Thyroid gland (tissue), 4 donors: ENCODE measurements around the gene ARNT2. TPM values are rescaled to one million over a fixed set of nuclear protein-coding genes. Genes with fewer than 3 reads are reported as not detected.

ENCODE experiments used
- DNase-seq, 2 donors: peaks; one replicate each; pipeline ENCODE4 v3.0.0-alpha.2; 2019
- H3K27ac ChIP-seq, 3 donors: fragments of 200-600 bp; sonication (generic); 1 replicate in 2 of 3; 2 replicates in 1 of 3; pipeline ENCODE4 v1.5.1; 2016 to 2019; ENCODE audit warnings: mild to moderate bottlenecking in 1 of 3, moderate library complexity in 1 of 3
- H3K27me3 ChIP-seq: fragments of 200-600 bp; sonication (generic); one replicate; pipeline ENCODE4 v1.5.1; 2019
- H3K36me3 ChIP-seq, 2 donors: fragments of 200-600 bp; sonication (generic); one replicate each; pipeline ENCODE4 v1.5.1; 2016 to 2019
- H3K4me1 ChIP-seq, 2 donors: fragments of 200-600 bp; sonication (generic); one replicate each; pipeline ENCODE4 v1.5.1; 2017 to 2019
- H3K4me3 ChIP-seq, 3 donors: fragments of 200-600 bp; sonication (generic); replicated peaks in 1 of 3; 1 replicate in 2 of 3; 2 replicates in 1 of 3; pipeline ENCODE4 v1.5.1; 2016; ENCODE audit warnings: mild to moderate bottlenecking in 1 of 3
- H3K9me3 ChIP-seq: fragments of 200-600 bp; sonication (generic); one replicate; pipeline ENCODE4 v1.5.1; 2017
- POLR2A ChIP-seq, 2 donors: fragments of 450-650 bp; IDR thresholded peaks; one replicate each; pipeline ENCODE4 v1.6.1; 2017; ENCODE audit warnings: antibody characterized with exemption in 2 of 2, mild to moderate bottlenecking in 2 of 2, moderate library complexity in 1 of 2
- WGBS, 2 donors: methylation state at CpG; one replicate each; pipeline ENCODE4 v1.1.5; 2017; 5-methylcytosine and 5-hydroxymethylcytosine counted together
- intact Hi-C: fragments of 100-400 bp; cut with DNase I; formaldehyde crosslinking; loops from one replicate; pipeline ENCODE4 v1.15.1; 2023
- total RNA-seq, 4 donors: library from RNA; depleted of rRNA; stranded (reverse); fragments of >200 nt; gene quantifications; one replicate each; pipeline ENCODE4 v1.2.3, GENCODE V29; 2016
- TF ChIP-seq, protein P1 (sequence below), 6 experiments: fragments of 200-600 bp in 3 of 6; fragments of 450-650 bp in 3 of 6; sonication (generic) in 3 of 6; IDR thresholded peaks; one replicate each; pipeline ENCODE4 v1.5.1; 2016 to 2019; ENCODE audit warnings: antibody characterized with exemption in 6 of 6, mild to moderate bottlenecking in 2 of 6, inconsistent platforms in 1 of 6, moderate library complexity in 1 of 6

Gene ARNT2
- total RNA-seq, 4 donors from 2014 or later = 9.4 to 19.1 (median 13.8) TPM

DNA sequence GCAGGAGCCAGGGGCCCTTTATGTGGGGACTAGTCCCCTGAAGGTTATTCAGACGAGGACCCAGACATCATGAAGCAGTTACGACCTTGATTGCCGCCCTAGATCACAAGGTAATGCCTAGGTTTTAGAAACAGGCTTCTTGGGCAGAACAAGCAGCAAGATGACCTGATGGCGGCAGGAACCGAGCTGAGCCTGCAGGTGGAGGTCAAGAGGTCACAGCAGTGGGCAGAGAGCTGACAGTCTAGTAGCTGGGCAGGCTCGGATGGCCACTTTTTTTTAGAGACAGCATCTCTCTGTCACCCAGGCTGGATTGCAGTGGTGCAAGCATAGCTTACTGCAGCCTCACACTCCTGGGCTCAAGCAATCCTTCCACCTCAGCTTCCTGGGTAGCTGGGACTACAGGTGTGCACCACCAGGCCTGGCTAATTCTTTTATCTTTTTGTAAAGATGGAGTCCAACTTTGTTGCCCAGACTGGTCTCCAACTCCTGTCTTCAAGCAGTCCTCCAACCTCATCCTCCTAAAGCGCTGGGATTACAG is 207.4 kb downstream of the ARNT2 start:
- Histone ChIP-seq H3K27ac (no peak overlapping the region), H3K36me3 (no peaks in the 10 kb centered on the region), H3K4me1 (peaks cover 16 to 31% of the 10 kb centered on the region in 2 donors), H3K27me3 (no peaks in the 10 kb centered on the region), H3K9me3 (no peaks in the 10 kb centered on the region), H3K4me3 (no peak overlapping the region)
- WGBS, 2 donors = 92 to 96% methylated on average over 6 to 7 of the region's 7 CpGs
- intact Hi-C loops = no loop called here
- DNase-seq = no peak
- no peak for TF ChIP-seq POLR2A (IDR thresholded peaks at IDR 0.05)
- TF ChIP-seq, protein P1, sequence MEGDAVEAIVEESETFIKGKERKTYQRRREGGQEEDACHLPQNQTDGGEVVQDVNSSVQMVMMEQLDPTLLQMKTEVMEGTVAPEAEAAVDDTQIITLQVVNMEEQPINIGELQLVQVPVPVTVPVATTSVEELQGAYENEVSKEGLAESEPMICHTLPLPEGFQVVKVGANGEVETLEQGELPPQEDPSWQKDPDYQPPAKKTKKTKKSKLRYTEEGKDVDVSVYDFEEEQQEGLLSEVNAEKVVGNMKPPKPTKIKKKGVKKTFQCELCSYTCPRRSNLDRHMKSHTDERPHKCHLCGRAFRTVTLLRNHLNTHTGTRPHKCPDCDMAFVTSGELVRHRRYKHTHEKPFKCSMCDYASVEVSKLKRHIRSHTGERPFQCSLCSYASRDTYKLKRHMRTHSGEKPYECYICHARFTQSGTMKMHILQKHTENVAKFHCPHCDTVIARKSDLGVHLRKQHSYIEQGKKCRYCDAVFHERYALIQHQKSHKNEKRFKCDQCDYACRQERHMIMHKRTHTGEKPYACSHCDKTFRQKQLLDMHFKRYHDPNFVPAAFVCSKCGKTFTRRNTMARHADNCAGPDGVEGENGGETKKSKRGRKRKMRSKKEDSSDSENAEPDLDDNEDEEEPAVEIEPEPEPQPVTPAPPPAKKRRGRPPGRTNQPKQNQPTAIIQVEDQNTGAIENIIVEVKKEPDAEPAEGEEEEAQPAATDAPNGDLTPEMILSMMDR (IDR thresholded peaks at IDR 0.05) = no peak

DNA sequence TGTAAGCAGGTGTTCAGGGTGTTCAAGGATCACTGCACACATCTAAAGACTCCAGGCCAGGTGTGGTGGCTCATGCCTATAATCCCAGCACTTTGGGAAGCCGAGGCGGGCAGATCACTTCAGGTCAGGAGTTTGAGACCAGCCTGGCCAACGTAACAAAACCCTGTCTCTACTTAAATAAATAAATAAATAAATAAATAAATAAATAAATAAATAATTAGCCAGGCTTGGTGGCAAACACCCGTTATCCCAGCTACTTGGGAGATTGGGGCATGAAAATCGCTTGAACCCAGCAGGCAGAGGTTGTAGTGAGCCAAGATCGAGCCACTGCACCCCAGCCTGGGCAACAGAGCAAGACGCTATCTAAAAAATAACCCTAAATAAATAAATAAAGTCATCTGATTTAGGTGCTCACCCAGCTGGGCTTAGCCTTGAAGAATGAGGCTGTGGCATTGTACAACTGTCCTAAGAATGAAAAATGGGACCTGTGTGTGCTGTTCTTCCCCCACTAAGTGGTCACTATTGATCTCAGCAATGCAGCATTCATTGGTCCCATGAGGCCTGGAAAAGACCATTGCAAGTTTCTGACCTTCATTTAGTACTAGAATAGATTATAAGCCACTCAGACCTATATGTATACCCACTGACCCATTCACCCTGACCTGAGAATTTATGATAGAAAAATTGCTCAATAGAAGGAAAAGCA is 208.1 kb downstream of the ARNT2 start:
- Histone ChIP-seq H3K9me3 (no peaks in the 10 kb centered on the region), H3K4me3 (no peak overlapping the region), H3K36me3 (no peaks in the 10 kb centered on the region), H3K4me1 (peaks cover 16 to 30% of the 10 kb centered on the region in 2 donors), H3K27me3 (no peaks in the 10 kb centered on the region), H3K27ac (no peak overlapping the region)
- 78 to 93% methylated on average over 7 of the region's 7 CpGs for WGBS, 2 donors
- intact Hi-C loops = no loop called here
- DNase-seq = no peak
- TF ChIP-seq, protein P1 (IDR thresholded peaks at IDR 0.05) = no peak
- TF ChIP-seq POLR2A (IDR thresholded peaks at IDR 0.05) = no peak

DNA sequence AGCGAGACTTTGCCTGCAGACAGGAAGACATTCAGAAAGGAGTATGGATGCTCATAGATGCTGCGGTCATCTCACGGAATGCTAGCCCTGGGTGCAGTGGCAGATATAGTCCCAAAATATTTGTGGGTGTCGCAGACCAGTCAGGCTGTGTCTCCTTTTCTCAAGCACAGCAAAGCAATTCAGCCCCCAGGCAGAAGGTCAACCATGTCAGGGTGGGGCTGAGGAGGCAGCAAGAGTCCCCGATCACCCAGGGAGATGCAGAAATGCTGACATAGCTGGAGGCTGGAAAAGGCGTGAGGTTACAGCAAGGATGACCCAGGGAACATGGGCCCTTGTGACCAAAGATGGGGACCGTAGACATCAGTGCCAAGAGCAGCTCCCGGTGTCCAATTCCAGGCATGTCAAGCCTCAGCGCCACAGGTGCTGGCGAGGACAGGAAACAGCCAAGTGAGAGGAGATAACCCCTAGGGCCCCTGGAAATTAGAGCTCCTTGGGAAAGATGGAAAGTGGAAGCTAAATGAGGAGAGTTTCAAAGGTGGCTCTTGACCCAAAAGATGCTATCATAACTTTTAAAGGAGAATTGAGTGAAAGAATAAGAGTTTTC is 209.7 kb downstream of the ARNT2 start:
- no peak for DNase-seq
- Histone ChIP-seq H3K4me3 (no peak overlapping the region), H3K9me3 (no peaks in the 10 kb centered on the region), H3K27ac (no peak overlapping the region), H3K4me1 (peaks cover 16 to 23% of the 10 kb centered on the region in 2 donors), H3K27me3 (no peaks in the 10 kb centered on the region), H3K36me3 (no peaks in the 10 kb centered on the region)
- intact Hi-C loops = no loop called here
- no peak for TF ChIP-seq POLR2A (IDR thresholded peaks at IDR 0.05)
- 86 to 88% methylated on average over 10 of the region's 10 CpGs for WGBS, 2 donors

DNA sequence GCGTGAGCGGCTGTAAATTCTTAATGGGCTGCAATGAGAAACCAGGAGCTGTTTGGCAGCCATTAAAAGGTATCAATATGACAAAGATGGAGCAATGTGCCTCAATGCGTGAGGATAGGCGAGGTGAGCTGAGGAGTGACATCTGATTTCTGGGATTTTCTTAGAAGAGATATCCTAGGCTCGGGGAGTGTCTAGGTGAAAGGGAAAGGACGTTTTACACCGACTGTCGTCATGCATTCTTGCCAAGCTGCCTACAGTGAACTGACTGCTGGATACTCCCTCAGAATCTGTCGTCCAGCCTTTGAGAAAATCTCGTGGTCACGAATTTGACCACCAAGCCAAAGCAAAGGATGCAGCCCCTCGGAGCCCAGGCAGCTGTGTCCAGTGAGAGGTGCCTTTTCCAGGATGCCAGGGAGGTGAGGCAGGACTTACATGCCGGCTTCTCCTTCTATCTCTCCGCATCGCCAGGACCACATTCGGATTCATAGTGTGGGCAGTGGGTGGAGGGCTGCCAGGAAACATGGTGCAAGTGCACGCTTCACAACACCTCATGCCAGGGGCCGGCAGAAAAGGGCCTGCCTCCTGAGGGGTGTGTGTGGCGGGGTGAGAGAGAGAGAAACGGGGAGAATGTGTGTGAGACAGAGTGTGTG is 210.7 kb downstream of the ARNT2 start:
- no peaks in the 10 kb centered on the region for H3K36me3 ChIP-seq
- no peaks in the 10 kb centered on the region for H3K27me3 ChIP-seq
- intact Hi-C loops = no loop called here
- WGBS, 2 donors = 87 to 91% methylated on average over 20 of the region's 20 CpGs
- DNase-seq = peak; percentile 22 to 23
- H3K9me3 ChIP-seq = no peaks in the 10 kb centered on the region
- TF ChIP-seq, protein P1 (IDR thresholded peaks at IDR 0.05) = no peak
- no peak for TF ChIP-seq POLR2A (IDR thresholded peaks at IDR 0.05)
- H3K4me3 ChIP-seq = no peak overlapping the region
- H3K27ac ChIP-seq = no peak overlapping the region
- H3K4me1 ChIP-seq = peaks cover 16 to 31% of the 10 kb centered on the region in 2 donors

DNA sequence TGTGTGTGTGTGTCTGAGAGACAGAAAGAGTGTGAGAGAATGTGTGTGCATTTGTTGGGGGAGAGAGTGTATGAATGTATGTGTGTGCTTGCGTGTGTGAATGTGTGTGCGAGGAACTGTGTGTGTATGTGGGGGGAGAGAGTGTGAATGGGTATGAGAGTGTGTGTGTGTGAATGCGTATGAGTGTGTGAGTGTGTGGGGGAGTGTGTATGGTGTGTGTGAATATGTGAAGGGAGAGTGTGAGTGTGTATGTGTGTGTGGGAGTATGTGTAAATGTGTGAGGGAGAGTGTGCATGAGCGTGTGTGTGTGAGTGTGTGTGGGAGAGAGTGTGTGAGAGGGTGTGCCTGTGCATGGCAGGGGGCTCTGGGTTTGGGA is 211.2 kb downstream of the ARNT2 start:
- WGBS, 2 donors = 91 to 96% methylated on average over 4 of the region's 4 CpGs
- DNase-seq = no peak
- Histone ChIP-seq H3K4me3 (no peak overlapping the region), H3K27ac (peak overlapping the region; percentile 58 to 71 (median 71)), H3K36me3 (no peaks in the 10 kb centered on the region), H3K4me1 (peaks cover 16 to 31% of the 10 kb centered on the region in 2 donors), H3K9me3 (no peaks in the 10 kb centered on the region), H3K27me3 (no peaks in the 10 kb centered on the region)
- TF ChIP-seq POLR2A (IDR thresholded peaks at IDR 0.05) = no peak
- TF ChIP-seq, protein P1 (IDR thresholded peaks at IDR 0.05) = no peak
- intact Hi-C loops = no loop called here
